GM21723 (cell line): ENCODE data around the gene PLEKHG4.

Source experiments
- ATAC-seq: cut with Tn5 transposase; IDR thresholded peaks from one replicate; pipeline ENCODE4 v1.9.1; 2021; ENCODE audit warnings: mild to moderate bottlenecking, moderate library complexity; ENCODE audit not compliant: unreplicated experiment

The PLEKHG4 gene, protein sequence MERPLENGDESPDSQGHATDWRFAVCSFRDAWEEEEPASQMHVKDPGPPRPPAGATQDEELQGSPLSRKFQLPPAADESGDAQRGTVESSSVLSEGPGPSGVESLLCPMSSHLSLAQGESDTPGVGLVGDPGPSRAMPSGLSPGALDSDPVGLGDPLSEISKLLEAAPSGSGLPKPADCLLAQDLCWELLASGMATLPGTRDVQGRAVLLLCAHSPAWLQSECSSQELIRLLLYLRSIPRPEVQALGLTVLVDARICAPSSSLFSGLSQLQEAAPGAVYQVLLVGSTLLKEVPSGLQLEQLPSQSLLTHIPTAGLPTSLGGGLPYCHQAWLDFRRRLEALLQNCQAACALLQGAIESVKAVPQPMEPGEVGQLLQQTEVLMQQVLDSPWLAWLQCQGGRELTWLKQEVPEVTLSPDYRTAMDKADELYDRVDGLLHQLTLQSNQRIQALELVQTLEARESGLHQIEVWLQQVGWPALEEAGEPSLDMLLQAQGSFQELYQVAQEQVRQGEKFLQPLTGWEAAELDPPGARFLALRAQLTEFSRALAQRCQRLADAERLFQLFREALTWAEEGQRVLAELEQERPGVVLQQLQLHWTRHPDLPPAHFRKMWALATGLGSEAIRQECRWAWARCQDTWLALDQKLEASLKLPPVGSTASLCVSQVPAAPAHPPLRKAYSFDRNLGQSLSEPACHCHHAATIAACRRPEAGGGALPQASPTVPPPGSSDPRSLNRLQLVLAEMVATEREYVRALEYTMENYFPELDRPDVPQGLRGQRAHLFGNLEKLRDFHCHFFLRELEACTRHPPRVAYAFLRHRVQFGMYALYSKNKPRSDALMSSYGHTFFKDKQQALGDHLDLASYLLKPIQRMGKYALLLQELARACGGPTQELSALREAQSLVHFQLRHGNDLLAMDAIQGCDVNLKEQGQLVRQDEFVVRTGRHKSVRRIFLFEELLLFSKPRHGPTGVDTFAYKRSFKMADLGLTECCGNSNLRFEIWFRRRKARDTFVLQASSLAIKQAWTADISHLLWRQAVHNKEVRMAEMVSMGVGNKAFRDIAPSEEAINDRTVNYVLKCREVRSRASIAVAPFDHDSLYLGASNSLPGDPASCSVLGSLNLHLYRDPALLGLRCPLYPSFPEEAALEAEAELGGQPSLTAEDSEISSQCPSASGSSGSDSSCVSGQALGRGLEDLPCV

DNA sequence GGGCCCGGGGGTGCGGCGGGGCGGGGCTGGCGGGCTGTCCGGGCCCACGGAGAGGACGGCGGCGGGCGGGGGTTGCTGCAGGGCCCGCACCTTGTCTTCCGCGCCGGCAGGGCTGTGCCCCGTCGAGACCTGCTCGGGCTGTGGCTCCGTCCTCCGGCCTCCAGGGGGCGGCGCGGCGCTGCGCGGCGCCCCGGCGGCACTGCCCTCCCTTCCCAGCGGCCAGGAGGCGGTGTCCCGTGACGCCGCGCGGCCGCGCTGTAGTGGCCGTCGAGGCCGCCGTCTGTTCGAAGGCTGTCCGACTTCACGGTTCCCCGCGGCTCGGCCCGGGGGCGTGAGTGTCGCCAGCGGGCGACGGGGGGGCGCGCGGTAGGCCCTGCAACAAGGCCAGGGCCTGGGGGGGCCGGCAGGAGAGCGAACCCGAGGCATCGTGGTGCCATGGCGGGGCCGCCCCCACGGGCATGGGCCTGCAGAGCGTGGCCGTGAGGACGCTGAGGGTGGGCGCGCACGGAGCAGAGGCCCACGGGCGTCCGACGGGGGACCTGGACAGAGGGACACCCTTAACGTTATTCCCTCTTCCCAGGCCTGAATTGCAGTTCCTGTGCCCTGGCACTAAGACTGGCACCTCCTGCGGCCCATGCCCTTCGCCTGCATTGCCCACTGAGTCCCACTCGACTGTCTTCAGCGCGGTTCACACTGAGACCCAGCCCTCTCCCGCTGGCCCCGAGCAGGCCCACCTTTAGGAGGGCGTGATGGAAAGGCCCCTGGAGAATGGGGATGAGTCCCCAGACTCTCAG lies at the start of gene PLEKHG4:
Gene PLEKHG4, plus strand, starts transcription at position 237 of the 794 bp plus-strand sequence. Its CDS starts 513 bp downstream, at position 750.
- ATAC-seq, result peak; percentile 84

DNA sequence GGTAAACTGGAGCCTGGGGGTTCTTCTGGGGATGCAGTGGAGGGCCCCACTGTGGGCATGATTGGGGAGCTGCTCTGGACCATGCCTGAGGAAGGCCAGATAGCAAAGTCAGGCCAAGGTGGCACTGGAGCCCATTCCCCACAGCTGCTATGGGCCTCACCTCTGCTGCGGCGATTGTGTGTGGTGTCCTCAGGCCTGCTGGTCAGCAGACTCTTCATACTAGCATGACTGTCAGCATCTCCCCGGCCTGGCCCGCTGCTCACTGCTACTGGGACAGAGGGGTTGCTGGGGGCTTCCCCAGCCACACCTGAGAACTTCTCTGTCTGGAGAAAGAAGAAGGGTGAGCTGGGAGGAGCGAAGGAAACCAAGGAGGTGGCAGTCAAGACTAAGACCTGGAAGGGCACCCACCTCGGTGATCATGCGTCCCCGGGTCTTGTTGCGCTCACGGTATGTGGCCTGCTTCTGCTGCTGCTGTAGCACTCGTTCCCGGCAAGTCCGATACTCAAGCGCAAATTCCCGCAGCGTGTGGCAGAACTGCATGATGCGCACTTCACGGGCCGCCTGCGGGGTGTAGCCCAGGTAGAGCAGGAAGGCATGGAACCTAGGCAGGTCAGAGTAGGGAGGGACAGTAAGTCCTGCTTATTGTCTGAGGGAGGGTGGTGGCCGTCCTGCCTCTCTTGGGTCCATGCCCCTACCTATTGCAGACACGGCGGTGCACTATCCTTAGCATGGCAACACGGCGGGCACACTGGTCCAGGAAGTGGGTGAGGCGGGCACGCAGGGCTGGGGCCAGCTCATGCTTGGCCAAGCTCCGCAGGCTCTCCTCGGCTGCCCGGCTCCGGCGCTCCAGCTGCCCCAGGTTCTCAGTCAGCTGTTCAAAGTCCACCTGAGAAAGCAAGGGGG lies 49.2 kb upstream of the PLEKHG4 start:
- no peak for ATAC-seq

DNA sequence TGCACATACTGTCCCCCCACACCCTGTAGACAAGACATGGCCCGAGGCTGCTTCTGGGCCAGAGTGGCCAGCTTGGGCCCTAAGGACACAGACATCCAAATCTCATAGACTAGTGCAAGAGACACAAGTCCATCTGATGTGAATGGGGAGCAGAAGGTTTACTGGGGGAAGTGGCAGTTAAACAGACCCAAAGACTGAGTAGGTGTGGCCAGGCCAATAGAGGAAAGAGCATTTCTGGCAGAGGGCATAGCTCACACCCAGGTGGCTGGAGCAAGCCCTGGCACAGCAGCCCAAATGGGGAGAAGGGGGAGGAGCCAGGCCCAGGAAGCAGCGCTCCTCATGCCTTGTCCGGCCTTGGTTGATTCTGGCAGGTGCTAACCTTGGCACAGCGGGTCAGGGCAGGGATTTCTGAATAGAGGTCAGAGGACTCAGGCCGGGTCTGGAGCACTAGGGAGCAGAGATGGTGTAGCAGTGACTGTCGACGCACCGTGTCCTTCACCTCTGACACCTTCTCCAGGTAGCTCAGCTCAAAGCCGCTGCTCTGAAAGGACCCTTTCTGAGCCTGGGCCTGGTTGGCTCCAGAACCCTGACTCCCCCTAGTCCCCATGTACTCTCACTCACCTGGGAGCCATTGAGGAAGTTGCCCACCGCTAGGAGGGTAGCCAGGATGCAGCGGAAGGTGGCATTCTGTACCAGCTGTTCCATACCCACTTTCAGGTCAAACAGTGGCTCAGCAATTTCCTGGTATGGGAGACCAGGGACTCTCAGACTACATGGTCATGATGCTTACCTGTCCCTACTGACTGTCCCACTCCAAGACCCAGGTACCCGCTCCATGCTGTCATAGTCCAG lies 48.3 kb upstream of the PLEKHG4 start:
- ATAC-seq, result no peak

DNA sequence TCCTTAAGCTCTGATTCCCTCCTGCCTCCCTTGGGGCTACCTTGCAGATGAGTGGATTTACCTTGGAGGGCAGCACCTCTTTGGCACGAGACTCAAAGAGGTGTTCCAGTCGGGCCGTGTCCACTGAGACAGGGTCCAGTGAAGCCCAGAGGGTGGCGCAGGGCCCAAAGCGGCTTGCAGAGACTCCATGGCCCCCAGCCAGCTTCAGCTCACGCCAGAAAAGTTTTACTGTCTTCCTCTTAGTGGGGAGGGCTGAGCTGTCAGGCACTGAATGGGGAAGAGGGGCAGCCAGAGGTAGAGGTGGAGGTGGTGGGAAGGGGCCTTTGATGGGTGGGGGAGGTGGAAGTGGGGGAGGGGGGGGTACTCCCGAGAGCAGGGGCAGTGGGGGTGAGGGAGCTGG lies 45.7 kb upstream of the PLEKHG4 start:
- no peak for ATAC-seq

DNA sequence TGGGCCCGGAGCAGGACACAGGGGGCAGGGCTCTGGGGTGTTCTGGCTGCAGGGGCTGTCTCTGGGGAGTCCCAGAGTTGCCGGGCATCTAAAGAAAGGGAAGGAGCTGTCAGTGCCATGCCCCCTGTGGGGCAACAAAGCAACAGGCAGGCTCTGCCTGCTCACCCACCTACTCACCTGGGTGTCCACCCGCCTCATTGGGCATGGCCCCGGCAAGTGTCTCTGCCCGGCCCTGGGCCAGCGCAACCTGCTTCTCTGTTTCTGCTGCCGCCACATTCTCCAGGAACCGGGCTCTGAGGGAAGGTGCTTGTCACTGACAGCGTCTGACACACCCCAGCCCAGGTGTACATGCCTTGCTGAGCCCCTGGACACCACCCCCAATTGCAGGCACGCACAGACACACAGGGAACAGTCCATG lies 45.1 kb upstream of the PLEKHG4 start:
- ATAC-seq, result no peak

DNA sequence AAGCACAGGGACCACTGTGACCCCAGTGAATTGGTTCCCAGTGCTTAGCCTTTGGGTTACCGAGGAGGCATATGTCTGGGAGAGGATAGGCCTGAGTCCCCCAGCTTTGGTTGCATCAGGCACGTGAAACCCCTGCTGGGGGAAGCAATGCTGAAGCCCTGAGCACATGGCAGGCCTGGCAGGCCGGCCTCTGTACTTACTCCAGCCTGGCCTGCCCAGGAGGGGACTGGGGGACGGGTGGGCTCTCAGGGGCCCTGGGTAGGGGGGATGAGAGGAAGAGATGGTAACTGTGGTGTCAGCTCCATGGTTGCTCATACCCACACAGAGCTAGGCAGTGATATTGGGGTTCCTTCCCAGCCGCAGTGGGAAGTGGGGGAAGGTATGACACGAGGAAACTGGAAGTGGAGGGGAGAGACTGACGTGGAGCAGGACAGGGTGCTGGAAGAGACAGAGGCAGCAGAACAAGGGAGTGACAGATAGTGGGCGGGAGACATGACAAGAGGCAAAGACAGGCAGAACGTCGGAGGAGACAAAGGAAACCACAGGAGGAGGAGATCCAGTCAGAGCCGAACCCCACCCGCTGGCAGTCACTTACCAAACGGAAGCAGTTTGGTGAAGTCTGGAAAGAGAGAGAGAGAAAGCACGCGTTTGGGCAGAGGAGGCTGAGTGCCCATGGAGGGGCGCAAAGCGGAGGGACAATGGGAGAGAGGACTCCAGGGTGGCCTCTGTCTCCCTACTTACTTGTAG lies 43.3 kb upstream of the PLEKHG4 start:
- ATAC-seq, result peak; percentile 43

DNA sequence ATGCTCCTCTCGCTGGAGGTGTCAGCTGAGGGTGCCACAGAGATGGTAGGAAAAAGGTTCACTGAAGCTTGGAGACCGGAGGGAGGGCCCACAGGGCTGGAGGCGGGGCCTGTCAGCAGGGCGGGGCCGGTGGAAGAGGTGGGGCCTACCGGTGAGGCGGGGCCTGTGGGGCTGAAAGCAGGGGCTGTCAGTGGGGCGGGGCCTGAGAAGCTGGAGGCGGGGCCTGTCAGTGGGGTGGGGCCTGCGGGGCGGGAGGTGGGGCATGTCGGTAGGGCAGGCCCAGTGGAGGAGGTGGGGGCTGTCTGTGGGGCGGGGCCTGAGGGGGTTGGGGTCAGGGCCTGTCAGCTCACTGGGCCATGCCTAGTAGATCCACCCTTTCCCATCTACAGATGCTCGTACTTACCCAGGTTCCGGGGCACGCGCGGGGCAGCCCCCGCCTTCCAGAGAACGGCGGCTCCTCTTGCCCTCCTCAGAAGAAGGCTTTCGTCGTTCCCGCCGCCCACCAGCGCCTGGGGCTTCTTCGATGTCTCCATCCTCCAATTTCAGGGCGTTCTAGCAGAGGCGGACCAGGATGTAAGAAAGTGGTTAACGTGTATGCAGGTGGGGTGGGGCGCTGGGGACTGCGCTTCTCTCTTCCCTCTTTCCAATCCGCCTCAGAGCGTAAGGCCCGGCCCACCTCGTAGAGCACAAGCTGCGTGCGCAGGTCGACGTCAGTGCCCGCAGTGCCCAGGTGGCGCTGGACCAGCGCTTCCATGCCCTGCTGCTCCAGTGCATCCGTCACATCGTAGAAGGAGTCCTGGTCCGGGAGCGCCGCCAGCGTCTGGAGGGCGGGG lies 42.6 kb upstream of the PLEKHG4 start:
- peak; percentile 58 for ATAC-seq

DNA sequence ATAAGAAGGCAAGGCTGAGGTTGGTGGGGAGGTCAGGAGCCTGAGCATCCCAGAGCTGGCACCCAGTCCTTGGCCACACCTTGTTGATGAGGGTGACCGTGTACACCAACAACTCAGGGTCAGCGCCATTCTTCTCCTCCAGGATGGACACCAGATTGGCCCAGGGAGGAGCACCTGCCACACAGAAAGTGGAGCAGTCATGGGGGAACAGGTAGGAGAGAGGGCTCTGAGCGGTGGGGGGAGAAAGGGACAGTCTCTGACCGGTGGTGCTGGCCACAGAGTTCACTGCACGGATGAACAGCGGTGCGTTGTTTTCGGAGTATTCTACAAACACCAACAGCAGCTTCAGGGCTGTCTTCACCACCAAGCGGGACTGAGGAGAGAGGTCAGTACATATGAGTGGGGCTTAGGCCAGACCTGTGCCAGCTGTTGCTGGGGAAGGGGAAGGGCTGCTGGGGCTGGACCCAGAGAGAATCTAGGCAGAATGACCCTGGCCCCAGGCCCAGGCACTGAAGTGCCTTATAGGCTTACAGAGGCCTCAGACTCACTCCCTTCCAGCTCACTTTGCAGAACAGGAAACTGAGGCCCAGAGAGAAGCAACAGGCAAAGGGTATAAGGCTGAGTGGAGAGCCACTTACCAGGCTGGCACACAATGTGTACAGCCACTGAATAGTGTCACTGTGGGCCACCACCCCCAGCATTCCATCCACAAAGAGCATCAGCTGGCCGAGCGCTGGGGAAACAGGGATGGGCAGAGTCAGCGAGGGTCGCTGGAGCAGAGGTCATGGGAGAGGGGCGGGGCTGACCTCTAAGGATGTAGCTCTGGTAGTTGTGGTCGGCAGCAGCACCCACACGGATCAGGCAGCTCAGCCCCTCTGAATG lies 41.7 kb upstream of the PLEKHG4 start:
- ATAC-seq, result no peak

DNA sequence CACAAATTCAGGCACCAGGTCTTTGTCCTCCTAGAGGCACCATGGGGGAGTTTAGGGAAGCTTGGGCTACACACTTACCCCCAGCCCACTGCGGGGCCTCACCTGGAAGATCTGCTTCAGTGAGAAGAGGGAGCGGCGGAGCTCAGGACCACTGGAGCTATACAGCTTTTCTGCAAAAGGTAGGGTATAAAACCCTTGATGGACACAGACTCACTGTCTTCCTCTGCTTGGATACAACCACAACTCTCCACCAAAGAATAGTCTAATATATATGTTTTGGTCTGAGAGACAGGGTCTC lies 41.1 kb upstream of the PLEKHG4 start:
- no peak for ATAC-seq

DNA sequence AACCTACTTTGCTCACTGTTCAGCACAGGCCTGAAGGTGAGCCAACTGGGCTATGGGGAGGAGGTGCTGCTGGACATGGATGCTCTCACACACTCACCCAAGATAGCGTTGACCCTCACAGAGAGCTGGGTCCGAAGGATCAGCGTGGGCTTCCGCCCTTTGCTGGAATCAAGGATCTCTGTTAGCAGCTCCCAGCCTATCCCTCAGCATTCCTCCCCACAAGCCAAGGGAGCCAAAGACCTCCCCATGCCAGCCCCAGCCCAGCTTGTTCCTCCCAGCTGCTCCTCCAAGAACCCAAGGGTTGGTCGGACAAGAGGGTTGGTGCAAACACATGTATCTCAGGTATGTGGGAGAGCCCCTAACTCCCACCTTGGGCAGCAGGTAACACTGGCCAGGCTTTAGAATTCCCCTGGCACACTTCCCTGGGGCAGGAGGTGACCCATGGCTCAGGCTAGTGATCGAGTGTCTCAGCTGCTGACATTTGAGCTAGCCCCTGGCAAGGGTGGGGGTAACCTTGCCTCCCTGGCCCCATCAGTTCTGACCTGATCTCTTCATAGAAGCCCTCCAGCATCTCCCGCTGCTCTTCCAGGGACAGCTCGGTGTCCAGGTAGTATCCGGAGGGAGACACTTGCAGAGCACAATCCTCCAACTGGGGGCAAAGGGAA lies 40.4 kb upstream of the PLEKHG4 start:
- no peak for ATAC-seq

DNA sequence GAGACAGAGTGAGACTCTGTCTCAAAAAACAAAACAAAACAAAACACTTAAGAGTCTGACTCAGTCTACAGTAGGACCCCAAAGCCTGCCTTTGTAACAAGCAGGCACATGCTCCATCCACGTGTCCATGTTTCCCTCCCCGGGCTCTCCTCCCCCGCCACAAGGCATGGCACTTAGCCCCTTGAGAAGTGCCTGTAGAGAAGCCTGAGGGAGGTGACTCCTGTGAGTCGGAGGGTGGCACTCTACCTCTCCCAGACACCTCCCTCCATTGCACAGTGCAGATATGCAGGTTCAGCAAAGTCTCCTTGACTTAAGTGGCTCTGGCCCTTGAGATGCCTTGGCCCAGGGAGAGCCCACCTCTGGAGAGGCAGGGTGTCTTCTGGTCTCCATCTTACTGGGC lies 38.8 kb upstream of the PLEKHG4 start:
- no peak for ATAC-seq

DNA sequence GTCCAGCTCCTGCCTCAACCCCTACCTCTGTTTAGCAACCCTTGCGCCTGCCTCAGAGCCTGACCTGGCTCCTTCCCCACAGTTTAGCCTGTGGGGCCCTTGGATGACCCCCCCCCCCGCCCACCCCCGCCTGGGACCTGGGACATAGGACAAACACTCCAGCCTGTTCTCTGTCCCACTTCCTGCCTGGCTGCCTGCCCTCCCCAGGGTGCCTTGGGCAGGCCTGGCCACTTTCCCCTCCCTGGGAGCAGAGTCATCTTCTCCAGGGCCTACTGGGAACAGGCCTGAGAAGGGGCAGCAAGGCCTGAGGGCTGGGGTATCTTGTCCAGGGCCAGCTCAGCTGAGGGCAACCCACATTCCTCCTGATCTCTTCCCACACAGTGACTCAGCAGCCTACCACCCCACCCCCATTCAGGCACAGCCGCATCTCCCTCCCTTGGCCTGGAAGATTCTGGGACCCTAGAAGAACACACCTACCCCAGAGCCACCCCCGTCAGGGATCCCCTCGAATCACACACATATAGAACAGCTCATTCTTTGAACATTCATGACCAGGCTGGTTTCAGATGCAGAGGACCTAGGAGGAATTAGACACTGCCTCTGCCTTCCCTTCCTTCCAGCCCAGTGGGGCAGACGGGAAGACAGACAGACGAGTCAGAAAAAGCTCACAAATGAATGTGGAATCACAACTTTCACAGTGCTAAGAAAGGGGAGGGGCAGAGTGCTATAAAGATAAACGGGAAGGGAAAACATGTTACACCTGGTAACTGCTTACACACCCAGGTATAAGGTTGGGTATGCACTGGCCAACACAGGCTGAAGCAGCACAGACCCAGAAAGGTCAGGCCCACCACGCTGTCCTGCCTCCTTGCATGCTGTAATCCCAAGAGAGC lies 38.1 kb upstream of the PLEKHG4 start:
- ATAC-seq, result no peak

DNA sequence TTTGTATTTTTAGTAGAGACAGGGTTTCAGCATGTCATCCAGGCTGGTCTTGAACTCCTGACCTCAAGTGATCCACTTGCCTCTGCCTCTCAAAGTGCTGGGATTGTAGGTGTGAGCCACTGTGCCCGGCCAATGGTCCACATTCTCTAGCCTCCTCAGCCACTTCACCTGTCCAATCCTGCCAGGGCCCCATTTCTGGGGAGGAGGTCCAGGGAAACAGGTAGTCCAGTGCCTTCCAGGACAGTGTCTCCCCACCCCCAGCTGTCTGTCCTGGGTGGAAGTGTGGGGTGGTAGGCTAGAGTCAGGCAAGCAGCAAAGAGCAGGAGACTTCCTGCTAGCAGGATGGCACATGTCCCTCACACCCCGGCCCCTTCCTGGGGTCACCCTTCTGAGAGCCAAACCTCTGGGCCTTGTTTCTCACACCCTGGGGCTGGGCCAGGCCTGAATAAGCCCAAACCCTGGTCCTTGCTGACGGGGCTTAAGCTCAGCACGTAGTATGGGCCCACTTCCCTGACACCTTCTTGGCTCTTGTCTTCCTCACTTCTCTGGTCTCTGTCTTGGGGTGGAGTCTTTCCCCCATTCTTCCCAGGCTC lies 37.1 kb upstream of the PLEKHG4 start:
- ATAC-seq, result no peak

DNA sequence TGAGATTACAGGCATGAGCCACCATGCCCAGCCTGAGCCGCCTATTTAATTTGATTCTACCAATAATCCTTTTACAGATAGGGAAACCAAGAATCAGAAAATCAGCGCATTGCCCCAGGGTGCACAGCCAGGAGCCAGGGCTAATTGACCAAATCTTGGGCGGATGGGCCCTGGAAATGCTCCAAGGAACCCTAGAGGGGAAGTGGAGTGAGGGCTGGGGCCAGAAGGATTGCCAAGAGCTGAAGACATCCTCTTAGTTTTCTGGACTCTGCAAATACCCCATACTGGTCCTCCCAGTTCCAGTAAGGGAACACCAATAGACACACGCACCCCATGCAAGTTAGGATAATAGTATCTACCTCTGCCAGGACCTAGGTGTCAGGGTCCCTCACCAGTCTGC lies 35.9 kb upstream of the PLEKHG4 start:
- no peak for ATAC-seq
